Measurements from ENCODE around the gene BPI.

- TF ChIP-seq POLR2A (IDR thresholded peaks at IDR 0.05), result no peak
- TF ChIP-seq CTCF (IDR thresholded peaks at IDR 0.05), result no peak
Measured at GRCh38 chr20:38355161-38356012, 51.4 kb downstream of the BPI start.
